ENCODE measurements around the gene MYO9B.
"Not testable (repeated sequence)": the region's sequence is repeated elsewhere in the genome, so short reads cannot be mapped to it uniquely, and the experiment has no call there.

Gene MYO9B

DNA sequence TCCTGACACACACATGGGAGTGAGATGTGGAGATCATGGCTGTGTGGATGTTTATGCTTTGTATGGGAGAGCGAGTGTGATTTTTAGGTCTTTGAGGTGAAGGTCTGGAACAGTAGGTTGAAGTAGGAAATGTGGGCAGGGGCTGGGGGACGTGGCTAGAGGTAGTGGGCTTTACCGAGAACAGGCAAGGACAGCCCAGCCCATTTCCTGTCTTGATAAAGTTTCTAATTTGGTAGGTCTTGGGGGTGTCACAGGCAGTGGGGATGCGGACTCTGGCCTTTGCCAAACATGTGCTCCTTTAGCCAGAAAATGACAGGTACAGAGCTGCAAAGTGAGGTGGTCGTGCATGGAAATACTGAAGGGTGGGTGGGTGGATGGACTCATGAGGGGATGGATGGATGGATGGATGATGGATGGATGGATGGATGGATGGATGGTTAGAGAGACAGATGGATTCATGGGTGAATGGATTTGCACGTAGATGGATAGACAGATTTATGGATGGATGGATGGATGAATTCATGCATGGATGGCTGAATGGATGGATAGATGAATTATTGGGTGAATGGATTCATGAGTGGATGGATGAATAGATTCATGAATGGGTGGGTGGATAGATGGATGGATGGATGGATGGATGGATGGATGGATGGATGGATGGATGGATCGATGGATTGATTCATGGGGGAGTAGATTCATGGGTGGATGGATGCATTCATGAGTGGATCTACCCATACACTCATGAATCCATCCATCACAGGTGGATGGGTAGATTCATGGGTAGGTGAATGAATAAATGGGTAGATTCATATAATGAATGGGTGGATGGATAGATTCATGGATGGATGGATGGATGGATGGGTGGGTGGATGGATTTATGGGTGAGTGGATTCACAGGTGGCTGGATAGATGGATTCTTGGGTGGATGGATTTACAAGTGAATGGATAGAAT lies 70.2 kb downstream of the MYO9B start:
- DNase-seq: no peak

DNA sequence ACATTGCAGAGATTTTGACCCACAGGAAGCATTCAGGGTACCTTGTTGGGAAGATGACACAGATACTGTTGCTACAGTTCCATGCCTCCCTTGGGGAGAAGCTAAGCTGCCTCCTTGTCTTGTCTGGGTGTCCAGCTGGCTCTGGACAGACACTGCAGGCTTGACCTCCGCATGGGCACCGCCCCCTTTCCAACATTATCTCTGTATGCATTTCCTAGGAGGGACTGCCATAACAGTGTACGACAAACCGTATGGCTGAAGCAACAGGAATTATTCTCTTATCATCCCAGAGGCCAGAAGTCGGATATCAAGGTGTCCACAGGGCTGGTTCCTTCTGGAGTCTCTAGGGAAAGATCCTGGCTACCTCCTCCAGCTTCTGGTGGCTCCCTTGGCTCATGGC lies 72.6 kb downstream of the MYO9B start:
- no peak for DNase-seq

DNA sequence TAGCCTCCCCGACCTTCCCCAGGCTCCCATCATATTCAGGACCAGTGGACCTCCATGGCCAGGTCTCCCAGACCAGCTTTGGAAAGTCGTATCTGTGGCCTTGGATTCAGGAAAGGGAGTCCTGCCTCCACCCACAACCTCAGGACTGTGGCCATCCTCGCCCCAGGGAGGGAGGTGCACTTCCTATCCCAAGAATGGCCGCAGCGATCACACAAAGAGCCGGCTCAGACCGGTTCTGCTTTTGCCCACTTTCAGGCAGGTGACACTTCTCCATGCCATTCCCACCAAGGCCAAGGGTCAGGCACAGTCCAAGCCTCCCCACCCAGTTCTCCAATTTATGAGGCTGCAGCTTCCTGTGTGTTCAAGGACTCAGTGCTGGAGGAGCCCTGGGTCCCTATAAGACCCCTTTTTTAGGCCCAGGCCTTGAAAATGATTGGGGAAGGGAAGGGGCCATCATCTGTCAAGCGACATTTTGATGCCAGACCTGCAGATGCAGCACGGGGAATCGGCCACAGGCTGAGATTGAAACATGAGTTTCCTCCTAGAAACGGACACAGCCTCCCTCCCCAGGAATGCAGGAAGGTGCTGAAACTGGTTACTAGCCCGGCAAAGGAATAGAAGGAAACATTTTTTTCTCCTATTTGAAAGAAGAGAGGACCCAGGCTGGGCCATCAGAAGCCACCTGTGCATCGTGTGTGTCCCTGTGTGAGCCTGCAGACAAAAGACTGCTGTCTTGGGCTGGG lies 74.0 kb downstream of the MYO9B start:
- DNase-seq: no peak

DNA sequence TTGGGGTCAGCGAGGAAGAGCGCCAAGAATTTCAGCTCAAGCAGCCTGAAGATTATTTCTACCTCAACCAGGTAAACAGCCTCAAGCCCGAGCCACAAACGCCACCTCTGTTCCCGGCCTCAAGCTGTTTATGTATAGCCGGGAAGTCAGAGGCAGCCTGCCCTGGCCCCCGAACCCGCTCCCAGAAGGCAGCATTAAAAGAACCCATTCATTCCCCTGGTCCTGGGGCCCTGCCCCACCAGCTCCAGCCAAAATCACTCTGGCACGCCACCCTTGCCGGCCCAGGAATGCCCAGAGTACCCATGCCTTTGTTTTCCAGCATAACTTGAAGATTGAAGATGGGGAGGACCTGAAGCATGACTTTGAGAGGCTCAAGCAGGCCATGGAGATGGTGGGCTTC lies 78.4 kb downstream of the MYO9B start:
- no peak for DNase-seq

DNA sequence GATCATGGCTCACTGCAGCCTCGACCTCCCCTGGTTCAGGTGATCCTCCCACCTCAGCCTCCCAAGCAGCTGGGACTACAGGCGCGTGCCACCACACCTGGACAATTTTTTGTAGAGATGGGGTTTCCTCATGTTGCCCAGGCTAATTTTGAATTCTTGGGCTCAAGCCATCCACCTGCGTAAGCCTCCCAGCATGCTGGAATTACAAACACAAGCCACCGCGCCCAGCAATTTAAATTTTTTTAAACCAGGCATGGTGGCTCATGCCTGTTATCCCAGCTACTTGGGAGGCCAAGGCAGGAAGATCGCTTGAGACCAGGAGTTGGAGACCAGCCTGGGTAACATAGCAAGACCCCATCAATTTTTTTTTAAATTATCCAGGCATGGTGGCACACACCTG lies 79.7 kb downstream of the MYO9B start:
- no peak for DNase-seq

DNA sequence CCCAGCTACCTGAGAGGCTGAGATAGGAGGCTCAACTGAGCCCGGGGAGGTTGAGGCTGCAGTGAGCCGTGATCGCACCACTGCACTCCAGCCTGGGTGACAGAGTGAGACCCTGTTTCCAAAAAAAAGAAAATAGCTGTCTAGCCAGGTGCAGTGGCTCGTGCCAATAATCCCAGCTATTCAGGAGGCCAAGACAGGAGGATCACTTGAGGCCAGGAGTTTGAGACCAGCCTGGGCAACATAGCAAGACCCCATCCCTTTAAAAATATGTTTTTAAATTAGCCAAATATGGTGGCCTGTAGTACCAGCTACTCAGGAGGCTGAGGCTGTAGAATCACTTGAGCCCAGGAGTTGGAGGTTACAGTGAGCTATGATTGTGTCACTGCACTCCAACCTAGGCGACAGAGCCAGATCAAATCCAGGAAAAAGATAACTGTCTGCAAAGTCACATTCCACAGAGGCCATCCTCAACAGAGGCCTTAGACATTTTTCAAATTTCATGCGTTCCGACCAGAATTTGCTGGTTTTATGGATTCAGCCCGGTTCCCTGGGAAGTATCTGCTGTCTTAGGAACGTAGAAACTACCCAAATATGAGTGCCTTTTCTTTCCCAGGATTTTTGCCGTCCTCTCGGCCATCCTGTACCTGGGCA lies 80.8 kb downstream of the MYO9B start:
- no peak for DNase-seq

DNA sequence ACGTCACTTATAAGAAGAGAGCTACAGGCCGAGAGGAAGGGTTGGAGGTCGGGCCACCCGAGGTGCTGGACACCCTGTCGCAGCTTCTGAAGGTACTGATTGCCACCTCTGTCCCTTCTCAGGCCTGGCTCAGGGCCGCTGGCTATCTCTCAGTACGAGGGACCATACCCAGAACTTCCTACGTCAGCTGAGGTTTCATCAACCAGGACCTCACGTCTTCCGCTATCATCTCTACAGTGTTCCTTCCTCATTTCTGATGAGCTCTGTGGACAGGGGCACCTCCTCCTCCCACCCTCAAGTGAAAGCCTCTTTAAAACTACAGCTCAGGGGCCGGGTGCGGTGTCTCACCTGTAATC lies 81.3 kb downstream of the MYO9B start:
- DNase-seq: no peak

DNA sequence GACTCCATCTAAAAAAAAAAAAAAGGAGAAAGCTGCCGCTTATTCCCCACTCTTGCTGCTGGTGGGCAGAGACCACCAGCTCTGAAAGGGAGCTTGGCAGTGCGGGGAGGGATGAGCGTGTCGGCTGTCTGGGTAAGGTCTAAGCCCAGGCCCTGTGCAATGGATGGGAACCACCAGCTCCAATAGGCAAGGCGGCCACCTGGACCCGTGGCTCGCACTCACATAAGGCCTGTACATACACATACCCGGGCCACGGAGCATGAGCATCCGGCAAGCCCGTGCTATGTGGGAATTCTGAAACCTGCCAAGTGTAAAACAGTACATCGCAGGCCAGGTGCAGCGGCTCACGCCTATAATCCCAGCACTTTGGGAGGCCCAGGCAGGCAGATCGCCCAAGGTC lies 83.0 kb downstream of the MYO9B start:
- no peak for DNase-seq

DNA sequence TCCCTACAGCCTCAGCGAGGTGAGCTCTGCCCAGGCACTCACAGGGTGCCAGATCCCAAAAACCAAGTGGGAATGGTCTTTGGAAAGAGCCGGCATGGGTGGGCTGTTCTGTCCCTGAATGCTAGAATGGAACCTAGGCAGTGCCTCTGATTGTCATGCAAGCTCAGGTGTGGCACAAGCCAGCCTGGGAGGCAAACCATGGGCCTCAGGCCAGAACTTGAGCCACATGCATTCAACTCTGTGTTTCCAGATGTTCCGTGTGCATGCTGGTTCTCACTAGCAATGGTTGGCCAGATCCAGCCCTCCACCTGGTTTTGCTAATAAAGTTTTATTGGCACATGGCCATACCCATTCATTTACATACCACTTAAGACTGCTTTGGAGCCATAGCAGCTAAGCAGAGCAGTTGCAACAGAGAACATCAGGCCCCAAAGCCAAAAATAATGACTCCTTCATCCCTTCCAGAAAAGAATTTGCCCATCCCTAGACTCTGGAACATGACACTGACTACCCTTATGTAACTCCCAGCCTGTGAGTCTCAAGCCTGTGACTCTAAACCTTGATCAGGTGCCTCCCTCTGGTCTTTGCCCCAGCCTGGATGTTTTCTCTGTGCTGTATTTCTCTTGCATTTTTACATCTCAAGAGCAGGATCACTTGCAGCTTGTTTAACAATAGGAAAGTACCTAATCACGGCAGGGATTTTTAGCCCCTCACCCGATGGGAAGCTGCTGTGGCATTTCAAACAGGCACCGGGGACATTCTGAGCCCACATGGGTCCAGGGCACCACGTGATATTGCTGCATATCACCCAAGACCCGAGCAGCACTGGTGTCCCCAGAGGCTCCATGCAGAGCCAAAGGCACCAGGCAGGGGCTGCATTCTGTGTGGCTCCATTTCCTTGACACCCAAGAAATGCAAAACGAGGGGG lies 84.2 kb downstream of the MYO9B start:
- no peak for DNase-seq

DNA sequence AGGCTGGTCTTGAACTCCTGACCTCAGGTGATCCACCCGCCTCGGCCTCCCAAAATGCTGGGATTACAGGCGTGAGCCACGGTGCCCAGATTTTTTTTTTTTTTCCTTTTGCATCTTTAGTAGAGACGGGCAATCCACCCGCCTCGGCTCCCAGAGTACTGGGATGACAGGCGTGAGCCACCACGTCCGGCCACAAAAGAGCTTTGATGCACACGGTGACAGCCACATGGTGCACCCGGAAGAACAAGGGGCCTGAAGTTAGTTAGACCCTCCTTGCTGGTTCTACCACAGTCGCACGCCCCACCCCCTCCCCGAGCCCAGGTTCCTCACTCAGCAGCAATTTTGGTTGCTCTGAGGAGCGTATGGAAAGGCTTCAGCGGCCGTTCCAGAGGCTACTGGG lies 85.3 kb downstream of the MYO9B start:
- no peak for DNase-seq

DNA sequence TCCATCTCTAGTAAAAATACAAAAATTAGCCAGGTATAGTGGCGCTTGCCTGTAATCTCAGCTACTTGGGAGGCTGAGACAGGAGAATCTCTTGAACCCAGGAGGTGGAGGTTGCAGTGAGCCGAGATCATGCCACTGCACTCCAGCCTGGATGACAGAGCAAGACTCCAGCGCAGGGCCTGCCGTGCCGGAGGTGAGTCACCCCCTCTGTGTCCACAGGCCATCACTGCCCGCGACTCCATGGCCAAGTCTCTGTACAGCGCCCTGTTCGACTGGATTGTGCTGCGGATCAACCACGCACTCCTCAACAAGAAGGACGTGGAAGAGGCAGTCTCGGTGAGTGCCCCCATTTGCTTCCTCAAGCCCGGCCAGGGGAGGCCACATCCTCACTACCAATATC lies 86.6 kb downstream of the MYO9B start:
- DNase-seq: not testable (repeated sequence)

DNA sequence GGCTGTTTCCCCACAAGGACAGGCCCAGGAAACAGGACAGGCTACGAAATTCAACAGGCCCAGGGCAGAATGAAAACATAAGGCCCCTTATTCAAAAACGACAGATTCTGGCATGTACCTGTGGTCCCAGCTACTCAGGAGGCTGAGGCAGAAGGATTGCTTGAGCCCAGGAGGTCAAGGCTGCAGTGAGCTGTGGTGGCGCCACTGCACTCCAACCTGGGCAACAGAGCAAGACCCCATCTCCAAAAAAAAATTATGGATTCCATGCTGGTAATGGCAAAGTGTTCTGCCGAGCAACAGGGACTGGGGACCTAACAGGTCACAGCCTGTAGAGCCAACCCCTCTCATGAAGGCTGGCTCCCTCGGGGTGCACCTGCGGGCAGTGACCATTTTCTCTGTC lies 87.0 kb downstream of the MYO9B start:
- DNase-seq: no peak

DNA sequence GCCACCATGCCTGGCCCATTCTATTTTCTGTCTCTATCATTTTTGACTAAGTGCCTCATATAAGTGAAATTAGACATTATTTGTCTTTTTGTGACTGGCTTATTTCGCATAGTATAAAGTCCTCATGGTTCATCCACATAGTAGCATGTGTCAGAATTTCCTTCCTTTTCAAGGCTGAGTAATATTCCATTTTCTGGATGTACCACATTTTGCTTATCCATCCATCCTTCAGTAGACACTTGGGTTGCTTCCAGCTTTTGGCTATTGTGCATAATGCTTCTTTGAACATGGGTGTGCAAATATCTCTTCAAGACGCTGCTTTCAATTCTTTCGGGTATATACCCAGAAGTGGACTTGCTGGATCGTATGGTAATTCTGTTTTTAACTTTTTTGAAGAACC lies 88.1 kb downstream of the MYO9B start:
- no peak for DNase-seq

DNA sequence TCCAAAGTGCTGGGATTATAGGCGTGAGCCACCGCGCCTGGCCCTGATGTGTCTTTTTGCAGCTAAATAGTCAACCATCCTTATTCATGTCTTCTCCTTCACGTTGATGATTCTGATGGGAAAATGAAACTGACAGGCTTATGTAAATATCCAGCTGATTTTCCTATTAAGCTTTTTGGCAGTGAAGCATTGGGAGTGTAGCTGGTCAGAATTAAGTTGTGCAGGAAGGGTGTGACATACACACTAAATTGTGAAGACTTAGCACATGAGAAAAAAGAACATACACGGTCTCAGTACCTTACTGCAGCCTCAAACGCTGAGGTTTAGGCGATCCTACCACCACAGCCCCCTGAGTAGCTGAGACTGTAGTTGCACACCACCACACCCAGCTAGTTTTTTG lies 89.1 kb downstream of the MYO9B start:
- no peak for DNase-seq

DNA sequence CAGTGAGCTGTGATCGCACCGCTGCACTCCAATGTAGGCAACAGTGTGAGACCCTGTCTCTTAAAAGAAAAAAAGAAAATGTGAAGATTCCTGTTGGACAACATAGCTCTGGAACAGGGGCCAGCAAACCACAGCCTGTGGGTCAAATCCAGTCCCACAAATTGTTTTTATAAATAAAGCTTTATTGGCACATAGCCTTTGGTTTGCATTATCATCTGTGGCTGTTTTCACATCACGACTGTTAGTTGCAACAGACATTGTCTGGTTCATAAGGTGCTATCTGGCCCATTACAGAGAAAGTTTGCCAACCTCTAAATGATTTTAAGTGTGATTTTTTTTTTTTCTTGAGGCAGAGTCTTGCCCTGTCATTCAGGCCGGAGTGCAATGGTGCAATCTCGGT lies 90.1 kb downstream of the MYO9B start:
- no peak for DNase-seq

DNA sequence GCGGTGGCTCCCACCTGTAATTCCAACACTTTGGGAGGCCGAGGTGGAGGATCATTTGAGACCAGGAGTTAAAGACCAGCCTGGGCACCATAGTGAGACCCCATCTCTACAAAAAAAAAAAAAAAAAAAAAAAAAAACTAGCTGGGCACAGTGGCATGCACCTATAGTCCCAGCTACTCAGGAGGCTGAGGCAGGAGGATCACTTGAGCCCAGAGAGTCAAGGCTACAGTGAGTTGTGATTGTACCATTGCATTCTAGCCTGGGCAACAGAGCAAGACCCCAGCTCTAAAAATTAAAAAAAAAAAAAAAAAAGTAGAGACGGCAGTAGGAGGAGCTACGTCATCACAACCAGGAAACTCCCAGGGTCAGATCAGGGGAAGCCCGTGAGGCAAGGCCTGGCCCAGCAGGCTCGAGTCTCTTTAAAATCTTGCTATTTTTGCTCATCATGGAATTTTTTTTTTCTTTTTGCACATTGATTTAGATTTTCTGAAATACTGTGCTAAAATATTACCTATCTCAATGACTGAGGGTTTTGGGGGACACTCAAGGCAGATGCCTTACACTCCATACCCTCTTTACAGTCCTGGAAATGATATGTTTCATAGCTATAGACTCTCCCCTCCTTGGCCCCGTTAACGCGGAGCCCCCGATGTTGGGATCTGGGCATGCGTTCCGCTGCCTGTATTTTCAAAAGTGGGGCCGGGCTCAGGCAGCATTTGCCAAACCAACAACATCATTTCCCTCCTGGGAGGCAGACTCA lies 95.1 kb downstream of the MYO9B start:
- no peak for DNase-seq

DNA sequence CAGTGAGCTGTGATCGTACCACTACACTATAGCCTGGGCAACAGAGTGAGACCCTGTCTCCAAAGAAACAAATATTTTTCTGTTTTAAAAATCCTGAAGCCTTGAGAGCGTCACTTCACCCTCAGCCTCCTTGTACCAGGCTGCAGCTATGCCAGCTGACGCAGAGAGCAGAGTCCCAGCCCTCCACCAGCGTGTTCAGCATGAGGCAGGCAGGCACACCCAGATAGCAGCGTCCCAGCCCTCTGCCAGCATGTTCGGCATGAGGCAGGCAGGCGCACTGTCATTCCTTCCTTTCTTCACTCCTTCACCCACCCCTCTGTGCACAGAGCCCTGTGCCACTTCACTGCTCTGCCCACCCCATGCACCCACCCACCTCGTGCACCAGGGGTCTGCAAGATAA lies 96.3 kb downstream of the MYO9B start:
- DNase-seq: no peak

DNA sequence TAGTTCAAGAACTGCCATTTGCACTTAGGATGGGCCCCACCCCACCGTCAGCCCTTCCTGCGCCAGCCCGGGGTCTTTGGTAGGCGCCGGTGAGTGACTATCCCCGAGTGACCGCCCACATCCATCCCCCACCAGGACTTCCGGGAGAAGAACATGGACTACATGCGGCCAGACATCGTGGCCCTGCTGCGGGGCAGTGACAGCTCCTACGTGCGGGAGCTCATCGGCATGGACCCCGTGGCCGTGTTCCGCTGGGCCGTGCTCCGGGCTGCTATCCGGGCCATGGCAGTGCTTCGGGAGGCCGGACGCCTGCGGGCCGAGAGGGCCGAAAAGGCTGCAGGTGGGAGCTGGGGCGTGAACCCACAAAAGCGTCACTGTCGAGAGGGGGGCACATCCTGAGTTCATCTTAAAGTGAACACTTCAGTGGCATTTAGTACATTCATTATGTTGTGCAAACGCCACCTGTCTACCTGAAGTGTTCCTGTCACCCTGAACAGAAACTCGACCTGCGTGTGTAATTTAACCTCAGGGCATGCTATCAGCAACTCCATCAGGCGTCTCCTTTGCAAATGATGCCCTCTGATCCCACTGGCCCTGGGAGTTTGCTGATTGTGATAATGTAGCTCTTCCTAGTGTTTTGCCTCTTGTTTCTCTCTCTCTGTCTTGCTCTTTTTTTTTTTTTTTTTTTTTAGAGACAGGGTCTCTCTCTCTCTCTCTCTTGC lies 97.2 kb downstream of the MYO9B start:
- DNase-seq: no peak

DNA sequence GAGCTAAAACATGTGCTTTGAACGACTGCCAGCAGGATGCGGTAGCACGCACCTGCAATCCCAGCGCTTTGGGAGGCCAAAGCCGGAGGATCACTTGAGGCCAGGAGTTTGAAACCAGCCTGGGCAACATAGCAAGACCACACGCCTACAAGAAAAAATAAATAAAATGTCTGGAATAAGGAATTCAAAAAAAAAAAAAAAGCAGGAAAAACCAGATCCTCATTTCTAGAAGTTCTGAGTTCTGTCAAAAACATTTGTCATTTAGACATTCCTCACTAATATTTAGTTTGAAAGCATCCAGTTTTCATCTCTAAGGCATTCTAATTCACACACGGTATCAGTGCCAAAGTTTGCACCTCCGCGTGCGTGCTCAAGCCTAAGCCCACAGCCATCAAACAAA lies 102.7 kb downstream of the MYO9B start:
- no peak for DNase-seq

DNA sequence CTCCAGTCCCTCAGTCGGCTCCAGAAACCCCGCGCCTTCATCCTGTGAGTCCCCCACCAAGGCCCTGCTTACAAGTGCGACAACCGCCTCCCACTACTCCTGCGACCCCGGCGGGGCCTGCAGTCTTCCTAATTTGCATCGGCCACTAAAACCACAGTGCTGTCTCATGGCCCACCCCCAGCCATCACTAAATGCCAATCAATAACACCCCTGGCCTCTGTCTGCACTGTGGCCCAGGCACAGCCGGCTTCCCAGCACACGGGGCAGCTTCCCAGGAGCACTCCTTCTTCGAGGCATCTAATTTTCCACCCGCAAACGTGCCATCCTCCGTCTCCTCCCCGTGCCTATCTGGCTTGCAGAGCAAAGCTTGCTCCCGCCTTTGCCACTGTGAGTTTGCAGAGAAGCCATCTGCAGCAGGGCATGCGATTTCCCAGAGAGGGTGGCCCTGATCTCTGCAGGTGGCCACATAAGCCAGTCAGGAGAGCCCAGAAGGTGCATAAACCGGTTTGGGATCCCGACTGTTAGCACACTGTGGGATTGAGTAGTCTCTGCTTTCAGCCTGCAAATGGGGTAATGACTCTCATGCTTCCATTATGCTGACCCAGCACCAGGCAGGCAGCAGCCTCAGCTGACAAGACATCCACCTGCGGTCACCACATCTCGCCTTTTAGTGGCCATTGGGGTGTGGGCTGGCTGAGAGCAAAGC lies 105.6 kb downstream of the MYO9B start:
- DNase-seq: no peak

Measured in eye (tissue), 1 donor.